Transverse colon (tissue), 4 donors: Measurements from ENCODE around the gene GLT8D2. TPM values are rescaled to one million over a fixed set of nuclear protein-coding genes. Genes with fewer than 3 reads are reported as not detected.

Source experiments
- DNase-seq: peaks from one replicate; pipeline ENCODE4 v3.0.0-alpha.2; 2019
- H3K27ac ChIP-seq, 4 donors: fragments of 200-600 bp; sonication (generic); 2 replicates each; pipeline ENCODE4 v1.5.1; 2016 to 2018; ENCODE audit warnings: inconsistent platforms in 4 of 4
- H3K27me3 ChIP-seq: fragments of 200-600 bp; sonication (generic); 2 replicates; pipeline ENCODE4 v1.5.1; 2017; ENCODE audit warnings: inconsistent platforms
- H3K36me3 ChIP-seq, 4 donors: fragments of 200-600 bp; sonication (generic); 2 replicates each; pipeline ENCODE4 v1.5.1; 2017 to 2019; ENCODE audit warnings: inconsistent platforms in 4 of 4
- H3K4me1 ChIP-seq, 4 donors: fragments of 200-600 bp; sonication (generic); 2 replicates each; pipeline ENCODE4 v1.5.1; 2017 to 2020; ENCODE audit warnings: inconsistent platforms in 4 of 4
- H3K4me3 ChIP-seq, 4 donors: fragments of 200-600 bp; sonication (generic); 1 replicate in 1 of 4; 2 replicates in 3 of 4; pipeline versions ENCODE4 v1.5.1 to v1.6.1; 2017 to 2019; ENCODE audit warnings: inconsistent platforms in 4 of 4
- H3K9me3 ChIP-seq, 2 donors: fragments of 200-600 bp; sonication (generic); 2 replicates each; pipeline ENCODE4 v1.5.1; 2017 to 2019; ENCODE audit warnings: inconsistent platforms in 2 of 2
- CTCF ChIP-seq, 5 experiments: fragments of 200-600 bp in 3 of 5; fragments of 450-650 bp in 2 of 5; sonication (generic) in 3 of 5; IDR thresholded peaks; 1 replicate in 2 of 5; 2 replicates in 3 of 5; pipeline ENCODE4 v1.5.1; 2016 to 2017; ENCODE audit warnings: antibody characterized with exemption in 5 of 5, inconsistent platforms in 3 of 5, mild to moderate bottlenecking in 2 of 5, moderate library complexity in 1 of 5
- EP300 ChIP-seq: sonication (generic); formaldehyde crosslinking; IDR thresholded peaks from one replicate; pipeline ENCODE4 v1.6.1; 2017; ENCODE audit warnings: antibody characterized with exemption, low read depth
- POLR2A ChIP-seq: fragments of 450-650 bp; IDR thresholded peaks from one replicate; pipeline ENCODE4 v1.6.1; 2016; ENCODE audit warnings: antibody characterized with exemption, mild to moderate bottlenecking, moderate library complexity
- POLR2AphosphoS5 ChIP-seq, 3 donors: sonication (generic); formaldehyde crosslinking; IDR thresholded peaks; one replicate each; pipeline ENCODE4 v1.6.1; 2016; ENCODE audit warnings: antibody characterized with exemption in 3 of 3
- WGBS, 2 donors: methylation state at CpG; one replicate each; pipeline ENCODE4 v1.1.5; 2018; ENCODE audit warnings: low coverage in 1 of 2; 5-methylcytosine and 5-hydroxymethylcytosine counted together
- in situ Hi-C, 4 donors: fragments of 200-750 bp; cut with MboI; loops; one replicate each; pipeline versions ENCODE4 v1.15.0 to v1.15.1; 2017; ENCODE audit warnings: low sequenced_read_pairs in 3 of 4, low pct_ligation_motif_present in 1 of 4, low pct_unique_long_range_greater_than_20kb in 1 of 4
- intact Hi-C: fragments of 100-400 bp; cut with DNase I; formaldehyde crosslinking; loops from one replicate; pipeline ENCODE4 v1.15.1; 2023; ENCODE audit warnings: low total_unique reads
- total RNA-seq, 4 donors: library from RNA; depleted of rRNA; stranded (reverse); fragments of >200 nt; gene quantifications; one replicate each; pipeline ENCODE4 v1.1.0, GENCODE V29; 2016

GLT8D2 gene
- total RNA-seq, 4 donors from 2014 or later: 1.1 to 21.3 (median 3.8) TPM

DNA sequence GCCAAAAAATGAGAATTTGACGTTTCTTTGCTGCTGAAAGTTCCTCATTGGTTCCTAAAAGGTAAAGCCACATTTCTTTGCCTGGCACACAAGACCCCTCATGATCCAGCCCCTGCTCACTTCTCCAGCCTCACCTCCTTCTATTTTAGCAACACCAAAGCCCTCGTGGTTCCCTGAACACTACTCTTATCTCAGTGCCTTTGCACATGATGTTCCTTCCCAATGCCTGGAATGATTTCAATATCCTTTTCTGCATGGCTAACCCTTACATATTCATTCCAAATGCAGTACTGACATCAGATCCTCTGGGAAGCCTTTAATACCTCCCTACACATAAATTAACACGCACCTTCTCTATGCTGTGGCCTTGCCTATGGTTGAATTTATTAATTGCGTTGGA lies 39.9 kb downstream of the GLT8D2 start:
- H3K27ac ChIP-seq: no peak overlapping the region
- WGBS, 2 donors: 91 to 97% methylated on average over 4 of the region's 4 CpGs
- H3K9me3 ChIP-seq: no peaks in the 10 kb centered on the region
- in situ Hi-C loops: no loop called here
- TF ChIP-seq POLR2AphosphoS5 (IDR thresholded peaks at IDR 0.05) (no peak), EP300 (no peak), POLR2A (no peak), CTCF (IDR thresholded peaks at IDR 0.05) (no peak)
- H3K4me3 ChIP-seq: no peak overlapping the region
- DNase-seq: no peak
- no peaks in the 10 kb centered on the region for H3K36me3 ChIP-seq
- H3K27me3 ChIP-seq: no peaks in the 10 kb centered on the region
- no peaks in the 10 kb centered on the region for H3K4me1 ChIP-seq
- intact Hi-C loops: no loop called here

GRCh38 chr12:104006929-104007328 lies 43.1 kb downstream of the GLT8D2 start:
- H3K9me3 ChIP-seq: no peaks in the 10 kb centered on the region
- no peak overlapping the region for H3K27ac ChIP-seq
- intact Hi-C loops (no loop called here), in situ Hi-C loops (no loop called here)
- no peaks in the 10 kb centered on the region for H3K36me3 ChIP-seq
- no peak overlapping the region for H3K4me3 ChIP-seq
- 36 to 50% methylated on average over 3 of the region's 3 CpGs for WGBS, 2 donors
- H3K27me3 ChIP-seq: peaks cover 3% of the 10 kb centered on the region
- H3K4me1 ChIP-seq: no peaks in the 10 kb centered on the region
- DNase-seq: no peak
- TF ChIP-seq POLR2AphosphoS5 (IDR thresholded peaks at IDR 0.05): no peak
- no peak for TF ChIP-seq CTCF (IDR thresholded peaks at IDR 0.05)
- TF ChIP-seq EP300: no peak
- TF ChIP-seq POLR2A: no peak

DNA sequence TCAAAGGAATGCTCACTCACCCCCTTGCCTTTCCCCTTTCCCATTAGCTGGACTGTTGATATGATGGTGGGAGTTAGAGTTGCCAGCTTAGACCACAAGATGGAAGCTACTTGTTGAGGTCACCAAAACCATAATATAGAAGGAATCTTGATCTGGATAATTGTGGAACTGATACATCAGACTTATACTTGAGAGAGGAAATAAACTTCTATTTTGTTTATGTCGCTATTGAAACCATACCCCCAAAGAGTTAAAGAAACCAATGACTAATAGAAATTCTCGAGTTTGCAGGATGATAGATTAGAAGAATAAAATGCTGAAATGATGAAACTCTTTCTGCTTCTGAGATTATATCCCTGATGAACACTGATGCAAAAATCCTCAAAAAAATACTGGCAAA lies 46.4 kb downstream of the GLT8D2 start:
- no peak for DNase-seq
- Histone ChIP-seq H3K36me3 (no peaks in the 10 kb centered on the region), H3K4me1 (no peaks in the 10 kb centered on the region), H3K9me3 (no peaks in the 10 kb centered on the region), H3K4me3 (no peak overlapping the region), H3K27me3 (peaks cover 3% of the 10 kb centered on the region), H3K27ac (no peak overlapping the region)
- no peak for TF ChIP-seq CTCF (IDR thresholded peaks at IDR 0.05)
- no peak for TF ChIP-seq POLR2AphosphoS5 (IDR thresholded peaks at IDR 0.05)
- TF ChIP-seq EP300: no peak
- no peak for TF ChIP-seq POLR2A
- 72 to 75% methylated on average over 2 of the region's 2 CpGs for WGBS, 2 donors
- intact Hi-C loops (no loop called here), in situ Hi-C loops (no loop called here)

- no peak for DNase-seq
- Histone ChIP-seq H3K4me1 (no peaks in the 10 kb centered on the region), H3K36me3 (no peaks in the 10 kb centered on the region), H3K9me3 (no peaks in the 10 kb centered on the region), H3K27me3 (peaks cover 3% of the 10 kb centered on the region), H3K4me3 (no peak overlapping the region), H3K27ac (no peak overlapping the region)
- no peak for TF ChIP-seq EP300
- TF ChIP-seq CTCF (IDR thresholded peaks at IDR 0.05): no peak
- no peak for TF ChIP-seq POLR2A
- no peak for TF ChIP-seq POLR2AphosphoS5 (IDR thresholded peaks at IDR 0.05)
- intact Hi-C loops: no loop called here
- 91 to 95% methylated on average over 3 of the region's 3 CpGs for WGBS, 2 donors
- in situ Hi-C loops: no loop called here
Observed at GRCh38 chr12:104002686-104003085, 47.3 kb downstream of the GLT8D2 start.
